SKM-1 (cell line): ENCODE data around the gene FBLIM1.

Experiments used
- DNase-seq: peaks from one replicate; lab custom pipeline; 2025; ENCODE audit not compliant: unreplicated experiment; lab: John Stamatoyannopoulos, UW

The FBLIM1 gene

DNA sequence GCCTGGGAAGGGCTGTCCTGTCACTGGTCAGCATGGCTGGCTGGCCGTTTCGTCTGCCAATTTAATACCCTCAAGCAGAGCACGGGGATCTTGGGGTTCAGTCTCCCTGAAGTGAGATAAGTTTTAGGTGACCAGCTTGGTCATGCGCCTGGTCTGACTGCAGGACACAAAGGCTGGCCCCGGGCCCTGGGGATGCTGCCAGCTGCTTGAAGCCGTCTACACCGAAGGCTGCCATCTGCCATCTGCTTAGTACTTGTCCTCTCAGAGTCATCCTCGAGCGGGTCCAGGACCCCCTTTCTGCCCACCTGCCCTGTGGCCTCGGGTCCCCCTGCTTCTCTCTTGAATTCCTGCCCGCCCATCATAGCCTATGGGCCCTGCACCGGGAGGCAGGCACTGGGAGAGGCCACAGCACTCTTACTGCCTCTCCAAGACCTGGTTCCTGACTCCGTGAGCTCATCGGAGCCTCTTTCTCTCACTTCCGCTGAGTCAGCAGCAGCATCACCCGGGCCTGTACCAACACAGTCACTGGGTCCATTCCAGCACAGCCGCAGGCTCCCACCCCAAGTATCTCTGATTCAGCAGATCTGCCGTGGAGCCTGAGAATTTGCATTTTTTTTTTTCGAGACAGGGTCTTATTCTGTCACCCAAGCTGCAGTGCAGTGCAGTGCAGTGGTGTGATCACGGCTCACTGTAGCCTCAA is 7.0 kb downstream of the FBLIM1 start:
- no peak for DNase-seq

- DNase-seq, result no peak
Observed at GRCh38 chr1:15767941-15768340, 9.3 kb downstream of the FBLIM1 start.

DNA sequence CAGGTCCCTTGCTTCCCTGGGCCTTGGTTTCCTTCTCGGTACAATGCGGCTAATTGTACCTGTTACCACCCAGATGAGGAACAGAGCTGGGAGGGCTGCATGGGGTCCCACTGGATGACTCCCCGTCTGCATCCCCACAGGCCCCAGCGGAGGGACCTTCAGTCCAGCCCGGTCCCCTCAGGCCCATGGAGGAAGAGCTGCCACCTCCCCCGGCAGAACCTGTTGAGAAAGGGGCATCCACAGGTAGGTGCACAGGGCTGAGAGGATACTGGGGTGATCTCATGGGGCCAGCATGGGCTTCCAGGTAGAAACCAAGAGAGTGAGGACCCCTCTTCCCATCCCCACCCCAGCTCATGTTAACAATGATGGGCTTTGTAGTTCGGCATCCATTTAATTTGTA is 9.8 kb downstream of the FBLIM1 start:
- DNase-seq, result no peak

DNA sequence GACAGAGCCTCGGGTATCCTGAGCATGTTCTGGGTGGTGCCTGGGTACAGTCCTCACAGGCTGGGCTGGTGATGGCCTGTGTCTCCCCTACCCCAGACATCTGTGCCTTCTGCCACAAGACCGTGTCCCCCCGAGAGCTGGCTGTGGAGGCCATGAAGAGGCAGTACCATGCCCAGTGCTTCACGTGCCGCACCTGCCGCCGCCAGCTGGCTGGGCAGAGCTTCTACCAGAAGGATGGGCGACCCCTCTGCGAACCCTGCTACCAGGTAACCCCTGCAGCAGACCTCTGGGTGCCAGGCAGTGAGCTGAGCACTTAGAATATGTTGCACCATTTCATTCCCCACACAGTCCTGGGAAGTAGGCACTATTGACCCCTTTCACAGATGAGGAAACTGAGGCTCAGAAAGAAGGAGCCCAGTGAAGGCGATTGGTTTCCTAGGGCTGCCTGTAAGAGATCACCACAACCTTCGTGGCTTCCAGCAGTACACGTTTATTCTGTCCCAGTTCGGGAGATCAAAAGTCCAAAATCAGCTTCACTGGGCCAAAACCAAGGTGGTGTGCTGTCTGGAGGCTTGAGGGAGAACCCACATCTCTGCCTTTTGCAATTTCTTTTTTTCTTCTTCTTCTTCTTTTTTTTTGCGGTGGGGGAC is 11.8 kb downstream of the FBLIM1 start:
- DNase-seq, result no peak

GRCh38 chr1:15771836-15772515 is 13.4 kb downstream of the FBLIM1 start:
- DNase-seq, result no peak

DNA sequence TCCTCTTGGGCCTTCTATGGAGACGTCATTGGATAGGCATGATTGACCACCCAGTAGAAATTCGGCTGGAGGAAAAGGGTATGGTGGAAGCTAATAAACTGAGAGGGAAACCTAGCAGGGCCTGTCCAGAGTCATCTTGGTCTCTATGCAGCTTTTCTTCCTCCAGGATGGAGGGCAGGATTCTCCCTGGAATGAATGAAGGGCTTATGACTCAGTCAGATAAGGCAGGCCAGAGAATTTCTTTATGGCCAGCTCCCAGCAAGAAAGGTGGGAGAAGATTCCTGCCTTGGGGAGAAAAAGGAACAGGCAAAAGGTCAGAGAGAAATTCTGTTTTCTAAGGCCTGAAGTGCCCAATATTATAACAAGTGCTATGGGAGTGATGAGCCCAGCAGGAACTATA is 17.1 kb downstream of the FBLIM1 start:
- no peak for DNase-seq

GRCh38 chr1:15777909-15778707 is 19.5 kb downstream of the FBLIM1 start:
- no peak for DNase-seq

DNA sequence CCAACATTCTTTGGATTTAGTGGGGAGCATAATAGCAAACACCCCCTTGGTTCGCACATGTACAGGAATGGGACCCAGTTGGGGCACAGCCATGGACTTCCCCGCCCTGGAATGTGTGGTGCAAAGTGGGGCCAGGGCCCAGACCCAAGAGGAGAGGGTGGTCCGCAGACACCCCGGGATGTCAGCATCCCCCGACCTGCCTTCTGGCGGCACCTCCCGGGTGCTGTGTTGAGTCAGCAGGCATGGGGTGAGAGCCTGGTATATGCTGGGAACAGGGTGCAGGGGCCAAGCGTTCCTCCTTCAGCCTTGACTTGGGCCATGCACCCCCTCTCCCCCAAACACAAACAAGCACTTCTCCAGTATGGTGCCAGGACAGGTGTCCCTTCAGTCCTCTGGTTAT is 27.1 kb downstream of the FBLIM1 start:
- DNase-seq, result no peak

GRCh38 chr1:15786581-15786980 is 28.0 kb downstream of the FBLIM1 start:
- DNase-seq, result no peak

- no peak for DNase-seq
Observed at GRCh38 chr1:15788624-15789301, 30.2 kb downstream of the FBLIM1 start.

- DNase-seq, result no peak
Observed at GRCh38 chr1:15796086-15796462, 37.5 kb downstream of the FBLIM1 start.

DNA sequence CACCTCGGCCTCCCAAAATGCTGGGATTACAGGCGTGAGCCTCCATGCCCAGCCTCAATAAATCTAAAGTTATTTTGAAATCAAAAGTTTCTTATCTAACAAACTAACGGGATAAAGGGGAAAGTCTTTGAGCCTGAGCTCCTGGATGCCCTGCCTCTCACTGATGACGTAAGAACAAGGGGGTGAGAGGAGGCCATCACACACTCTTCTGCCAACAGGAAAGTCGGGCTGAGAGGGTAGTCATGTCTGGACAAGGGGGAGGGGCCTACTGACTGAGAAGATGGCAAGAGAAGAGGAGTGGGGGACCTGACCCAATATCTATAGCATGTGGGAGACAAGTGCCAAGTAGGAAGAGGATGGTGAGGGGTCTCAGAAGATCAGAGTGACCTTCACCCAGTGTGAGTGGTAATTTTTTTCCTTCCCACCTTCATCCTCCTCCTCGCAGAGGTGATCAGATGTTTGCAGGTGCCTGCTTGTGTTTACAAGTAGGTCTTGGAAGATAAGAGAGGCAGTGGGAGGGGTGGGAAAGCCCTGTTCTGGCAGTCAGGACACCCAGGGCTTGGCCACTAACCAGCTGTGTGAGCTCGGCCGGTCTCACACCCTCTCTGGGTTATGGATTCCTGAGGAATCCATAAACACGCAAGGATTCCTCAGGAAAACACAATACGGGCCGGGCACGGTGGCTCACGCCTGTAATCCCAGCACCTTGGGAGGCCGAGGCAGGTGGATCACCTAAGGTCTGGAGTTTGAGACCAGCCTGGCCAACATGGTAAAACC is 39.2 kb downstream of the FBLIM1 start:
- no peak for DNase-seq

DNA sequence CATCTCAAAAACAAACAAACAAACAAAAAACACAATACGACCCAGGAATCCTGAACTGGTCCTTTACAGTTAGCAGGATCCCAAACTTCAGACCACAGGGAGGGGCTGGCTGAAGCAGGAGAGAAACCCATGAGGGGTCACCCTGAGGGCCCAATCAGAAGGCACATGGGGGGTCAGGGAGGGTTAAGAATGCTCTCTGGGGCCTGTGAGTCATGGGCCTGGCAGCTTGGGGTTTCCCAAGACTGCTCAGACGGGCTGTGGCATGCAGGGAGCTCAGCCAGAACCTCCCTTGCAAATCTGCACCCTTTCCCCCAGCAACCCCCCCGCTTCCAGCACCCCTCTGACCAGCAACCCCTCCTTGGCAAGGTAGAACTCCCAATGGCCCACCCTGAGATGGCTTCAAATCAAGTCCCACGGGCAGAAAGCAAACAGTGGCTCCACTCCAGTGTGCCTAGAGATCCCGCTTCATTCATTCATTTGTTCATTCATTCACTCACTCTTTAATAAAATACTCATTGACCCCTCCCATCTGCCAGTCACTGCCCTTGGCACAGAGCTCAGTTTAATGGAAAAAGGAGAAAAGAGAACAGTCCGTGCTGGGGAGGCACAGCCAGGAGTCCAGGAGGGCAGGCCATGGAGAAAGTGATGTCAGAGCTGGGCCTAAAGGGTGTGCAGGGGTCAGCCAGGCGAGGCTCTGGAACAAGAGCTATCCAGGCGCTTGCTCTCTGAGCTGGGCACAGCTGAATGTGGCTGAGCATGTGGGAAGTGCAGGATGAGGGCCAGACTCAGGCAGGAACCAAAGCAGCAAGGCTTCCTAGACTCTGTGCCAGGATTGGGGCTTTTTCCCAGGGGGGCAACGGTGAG is 40.6 kb downstream of the FBLIM1 start:
- no peak for DNase-seq

- DNase-seq, result no peak
Observed at GRCh38 chr1:15799928-15800835, 41.6 kb downstream of the FBLIM1 start.

GRCh38 chr1:15802234-15802965 is 43.8 kb downstream of the FBLIM1 start:
- no peak for DNase-seq

DNA sequence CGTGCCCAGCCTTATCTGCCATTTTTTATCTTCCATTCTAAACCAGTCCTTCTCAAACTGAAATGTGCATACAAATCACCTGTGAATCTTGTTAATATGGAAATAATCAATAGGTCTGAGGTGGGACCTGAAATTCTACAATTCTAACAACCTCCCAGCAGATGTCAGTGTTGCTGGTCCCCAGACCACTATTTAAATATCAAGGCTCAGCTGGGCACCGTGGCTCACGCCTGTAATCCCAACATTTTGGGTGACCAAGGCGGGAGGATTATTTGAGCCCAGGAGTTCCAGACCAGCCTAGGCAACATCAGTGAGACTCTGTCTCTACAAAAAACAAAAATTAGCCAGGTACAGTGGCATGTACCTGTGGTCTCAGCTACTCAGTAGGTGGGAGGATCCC is 44.8 kb downstream of the FBLIM1 start:
- peak; percentile 10 for DNase-seq

- no peak for DNase-seq
Observed at GRCh38 chr1:15804060-15804459, 45.5 kb downstream of the FBLIM1 start.

GRCh38 chr1:15807121-15807520 is 48.5 kb downstream of the FBLIM1 start:
- DNase-seq, result no peak
